Endometrium (tissue), 2 donors: ENCODE measurements around the gene HP1BP3.
"Not testable (repeated sequence)": the region's sequence is repeated elsewhere in the genome, so short reads cannot be mapped to it uniquely, and the experiment has no call there.

Experiments
- FAIRE-seq: peaks from 2 replicates; lab custom pipeline; 2012; peaks lifted over from hg19 to GRCh38; lab: Jason Lieb, UNC
- donor health status: control.
- donor health status: control.

HP1BP3 gene

GRCh38 chr1:20726932-20727745 lies 60.0 kb downstream of the HP1BP3 start:
- no peak for FAIRE-seq

- no peak for FAIRE-seq
These were observed 60.8 kb downstream of the HP1BP3 start for GRCh38 chr1:20726118-20726911.

DNA sequence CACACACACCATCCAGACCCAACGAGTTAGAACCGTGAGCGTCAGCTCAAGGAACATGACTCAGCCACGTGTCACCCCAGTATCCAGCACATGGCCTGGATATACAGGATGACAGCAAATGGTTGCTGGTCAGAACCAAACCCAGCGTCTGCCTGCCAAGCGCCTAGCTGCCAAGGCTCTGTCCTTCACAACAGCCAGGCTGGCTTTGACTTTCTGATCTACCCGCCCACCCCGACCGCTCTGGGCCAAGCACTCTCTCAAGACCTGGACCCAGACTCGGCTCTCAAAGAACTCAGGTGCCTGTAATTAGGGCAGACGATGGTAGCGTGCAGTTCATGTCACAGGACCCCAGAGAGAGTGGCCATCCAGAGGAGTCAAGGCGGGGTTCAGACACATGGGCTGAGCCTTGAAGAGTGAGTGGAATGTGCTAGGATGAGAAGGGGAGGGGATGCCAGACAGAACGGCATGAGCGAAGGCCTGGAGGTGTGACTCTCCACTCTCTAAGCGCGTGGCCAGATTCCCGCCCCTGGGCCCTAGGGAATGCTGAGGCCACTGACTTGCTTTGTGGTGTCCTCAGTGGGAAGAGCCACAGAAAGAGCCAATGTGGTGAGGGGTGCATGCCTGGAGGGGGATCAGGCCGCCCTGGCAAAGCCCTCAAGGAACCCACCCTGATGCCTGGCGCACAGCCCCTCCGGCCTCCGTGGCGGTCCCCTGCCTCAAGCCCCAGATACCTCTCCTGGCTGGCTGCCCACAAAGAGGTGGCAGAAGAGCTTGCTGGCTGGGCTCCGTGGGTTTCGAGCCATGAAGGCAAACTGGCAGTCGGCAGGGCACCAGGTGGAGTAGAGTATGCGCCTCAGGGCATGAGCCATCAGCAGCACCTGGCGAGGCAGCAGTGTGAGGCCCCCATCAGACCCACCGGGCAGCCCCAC lies 61.7 kb downstream of the HP1BP3 start:
- no peak for FAIRE-seq

DNA sequence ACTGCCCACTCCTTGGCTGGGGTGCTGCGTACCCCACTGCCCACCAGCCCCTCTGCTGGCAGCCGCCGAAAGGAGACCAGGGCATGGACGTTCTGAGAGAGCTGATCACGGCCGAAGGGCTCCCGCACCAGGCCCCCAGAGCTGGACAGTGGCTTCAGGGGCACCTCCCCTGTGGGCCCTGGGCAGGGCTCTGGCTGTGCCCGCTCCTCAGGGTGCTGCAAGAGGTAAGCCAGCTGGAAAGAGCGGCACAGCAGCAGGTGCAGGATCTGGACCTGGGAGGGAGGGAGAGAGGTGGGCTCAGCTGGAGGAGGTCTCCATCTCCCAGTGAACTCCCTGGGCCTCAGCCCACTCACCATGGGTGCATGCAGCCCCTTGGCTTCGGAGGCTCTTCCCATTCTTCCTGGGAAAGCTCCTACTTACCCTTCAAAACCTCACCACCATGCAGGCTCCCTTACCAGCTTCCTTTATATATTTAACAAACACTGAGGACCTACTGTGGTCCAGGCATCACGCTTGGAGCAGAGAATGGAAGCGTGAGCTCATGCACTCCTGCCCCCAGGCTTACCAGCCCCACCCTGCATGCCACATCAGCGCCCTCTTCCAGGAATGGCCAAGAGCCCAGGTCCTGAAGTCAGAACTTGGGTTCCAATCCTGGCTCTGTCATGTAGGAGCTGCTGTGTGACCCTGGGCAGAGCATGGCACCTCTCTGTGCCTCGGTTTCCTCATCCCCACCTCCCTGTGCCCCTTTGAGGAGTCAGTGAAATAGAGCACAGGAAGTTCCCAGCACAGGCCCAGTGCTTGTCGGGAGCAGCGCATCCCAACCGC lies 62.5 kb downstream of the HP1BP3 start:
- FAIRE-seq = no peak

GRCh38 chr1:20723537-20724363 lies 63.4 kb downstream of the HP1BP3 start:
- no peak for FAIRE-seq

DNA sequence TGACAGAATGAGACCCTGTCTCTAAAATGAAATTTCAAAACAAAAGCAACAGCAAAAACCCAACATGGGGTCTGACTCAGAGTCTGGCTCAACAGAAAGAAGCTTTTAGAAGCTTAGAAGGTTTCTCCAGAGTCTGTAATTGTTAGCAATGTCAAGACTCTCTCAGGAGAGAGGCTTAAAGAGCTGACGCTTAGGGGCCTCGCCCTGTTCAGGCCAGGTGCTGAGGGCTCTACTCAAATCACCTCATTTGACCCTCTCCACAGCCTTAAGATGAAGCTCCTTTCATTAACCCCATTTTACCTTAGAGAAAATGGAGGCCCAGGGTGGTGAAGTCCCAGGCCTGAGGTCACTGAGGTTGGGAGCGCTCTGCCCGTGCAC lies 64.0 kb downstream of the HP1BP3 start:
- FAIRE-seq = no peak

- FAIRE-seq = no peak
These were observed 65.7 kb downstream of the HP1BP3 start for GRCh38 chr1:20721117-20722061.

DNA sequence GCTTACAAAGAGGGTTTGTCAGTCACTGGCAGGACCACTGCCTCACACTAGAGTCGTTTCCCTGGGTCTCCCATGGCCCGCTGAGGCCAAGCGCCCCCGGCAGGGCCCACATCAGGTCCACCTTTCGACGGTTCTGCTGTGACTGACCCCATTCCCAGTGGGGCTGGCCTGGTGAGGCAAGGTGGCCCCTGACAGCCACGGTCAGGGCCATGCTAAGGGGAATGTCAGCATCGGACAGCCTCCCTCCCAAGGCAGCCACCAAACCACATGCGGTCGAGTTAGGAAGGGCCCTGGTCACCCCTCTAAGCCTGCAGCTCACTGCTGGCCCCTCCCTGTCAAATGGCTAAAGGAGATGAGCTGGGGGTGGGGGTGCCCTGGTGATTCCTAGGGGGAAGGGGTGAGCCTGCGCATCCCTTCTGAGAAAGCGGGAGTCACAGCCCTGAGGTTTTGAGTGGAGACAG lies 66.4 kb downstream of the HP1BP3 start:
- FAIRE-seq = no peak

GRCh38 chr1:20719871-20720620 lies 67.1 kb downstream of the HP1BP3 start:
- FAIRE-seq = no peak

- FAIRE-seq = no peak
These were observed 67.8 kb downstream of the HP1BP3 start for GRCh38 chr1:20719261-20719660.

GRCh38 chr1:20718343-20718882 lies 68.7 kb downstream of the HP1BP3 start:
- not testable (repeated sequence) for FAIRE-seq

- no peak for FAIRE-seq
These were observed 69.4 kb downstream of the HP1BP3 start, which contains the start of gene KIF17 for GRCh38 chr1:20717452-20718342. KIF17 (minus strand) TSS chr1:20718007; CDS start chr1:20717706, 301 bp downstream.

DNA sequence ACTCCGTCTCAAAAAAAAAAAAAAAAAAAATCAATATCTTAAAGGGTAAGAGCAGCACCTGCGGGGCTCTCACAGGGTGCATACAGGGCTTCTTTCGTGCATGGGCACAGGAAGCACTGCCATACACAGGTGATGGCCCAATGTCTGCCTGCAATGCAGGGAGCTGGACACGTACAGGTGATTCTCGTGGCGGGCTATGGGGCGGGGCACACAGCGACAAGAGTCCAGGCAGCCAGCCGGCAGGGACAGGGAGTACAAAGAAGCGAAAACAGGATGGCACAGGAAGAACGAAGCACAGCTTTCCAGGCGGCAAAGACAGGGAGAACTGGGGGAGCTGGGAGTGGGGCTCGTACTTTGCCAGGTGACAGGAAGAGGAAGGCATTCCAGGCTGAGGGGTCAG lies 70.9 kb downstream of the HP1BP3 start:
- no peak for FAIRE-seq

DNA sequence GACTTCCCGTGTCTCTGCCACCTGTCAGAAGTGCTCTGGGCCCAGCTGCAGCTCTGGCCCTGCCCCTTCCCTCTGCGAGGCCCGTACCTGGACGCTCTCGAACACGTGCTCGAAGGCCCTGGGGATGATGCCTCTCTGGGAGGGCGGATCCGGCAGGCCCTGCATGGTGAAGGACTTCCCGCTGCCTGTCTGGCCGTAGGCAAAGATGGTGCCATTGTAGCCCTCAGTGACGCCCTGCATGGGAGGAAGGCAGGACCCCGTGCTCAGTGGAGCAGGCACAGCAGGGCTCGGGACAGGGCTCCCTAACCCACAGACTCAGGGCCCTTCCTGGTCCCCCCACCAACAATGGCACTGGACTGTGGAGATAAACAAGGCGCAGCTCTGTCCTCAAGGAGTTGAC lies 71.7 kb downstream of the HP1BP3 start:
- FAIRE-seq = no peak

GRCh38 chr1:20713440-20713839 lies 73.7 kb downstream of the HP1BP3 start:
- no peak for FAIRE-seq

- no peak for FAIRE-seq
These were observed 74.9 kb downstream of the HP1BP3 start for GRCh38 chr1:20712215-20712577.
